SKM-1 (cell line): ENCODE results near the gene DSP.

Source experiments
- DNase-seq: peaks from one replicate; lab custom pipeline; 2025; ENCODE audit not compliant: unreplicated experiment; lab: John Stamatoyannopoulos, UW

DSP gene, protein sequence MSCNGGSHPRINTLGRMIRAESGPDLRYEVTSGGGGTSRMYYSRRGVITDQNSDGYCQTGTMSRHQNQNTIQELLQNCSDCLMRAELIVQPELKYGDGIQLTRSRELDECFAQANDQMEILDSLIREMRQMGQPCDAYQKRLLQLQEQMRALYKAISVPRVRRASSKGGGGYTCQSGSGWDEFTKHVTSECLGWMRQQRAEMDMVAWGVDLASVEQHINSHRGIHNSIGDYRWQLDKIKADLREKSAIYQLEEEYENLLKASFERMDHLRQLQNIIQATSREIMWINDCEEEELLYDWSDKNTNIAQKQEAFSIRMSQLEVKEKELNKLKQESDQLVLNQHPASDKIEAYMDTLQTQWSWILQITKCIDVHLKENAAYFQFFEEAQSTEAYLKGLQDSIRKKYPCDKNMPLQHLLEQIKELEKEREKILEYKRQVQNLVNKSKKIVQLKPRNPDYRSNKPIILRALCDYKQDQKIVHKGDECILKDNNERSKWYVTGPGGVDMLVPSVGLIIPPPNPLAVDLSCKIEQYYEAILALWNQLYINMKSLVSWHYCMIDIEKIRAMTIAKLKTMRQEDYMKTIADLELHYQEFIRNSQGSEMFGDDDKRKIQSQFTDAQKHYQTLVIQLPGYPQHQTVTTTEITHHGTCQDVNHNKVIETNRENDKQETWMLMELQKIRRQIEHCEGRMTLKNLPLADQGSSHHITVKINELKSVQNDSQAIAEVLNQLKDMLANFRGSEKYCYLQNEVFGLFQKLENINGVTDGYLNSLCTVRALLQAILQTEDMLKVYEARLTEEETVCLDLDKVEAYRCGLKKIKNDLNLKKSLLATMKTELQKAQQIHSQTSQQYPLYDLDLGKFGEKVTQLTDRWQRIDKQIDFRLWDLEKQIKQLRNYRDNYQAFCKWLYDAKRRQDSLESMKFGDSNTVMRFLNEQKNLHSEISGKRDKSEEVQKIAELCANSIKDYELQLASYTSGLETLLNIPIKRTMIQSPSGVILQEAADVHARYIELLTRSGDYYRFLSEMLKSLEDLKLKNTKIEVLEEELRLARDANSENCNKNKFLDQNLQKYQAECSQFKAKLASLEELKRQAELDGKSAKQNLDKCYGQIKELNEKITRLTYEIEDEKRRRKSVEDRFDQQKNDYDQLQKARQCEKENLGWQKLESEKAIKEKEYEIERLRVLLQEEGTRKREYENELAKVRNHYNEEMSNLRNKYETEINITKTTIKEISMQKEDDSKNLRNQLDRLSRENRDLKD (N-terminal part only)

DNA sequence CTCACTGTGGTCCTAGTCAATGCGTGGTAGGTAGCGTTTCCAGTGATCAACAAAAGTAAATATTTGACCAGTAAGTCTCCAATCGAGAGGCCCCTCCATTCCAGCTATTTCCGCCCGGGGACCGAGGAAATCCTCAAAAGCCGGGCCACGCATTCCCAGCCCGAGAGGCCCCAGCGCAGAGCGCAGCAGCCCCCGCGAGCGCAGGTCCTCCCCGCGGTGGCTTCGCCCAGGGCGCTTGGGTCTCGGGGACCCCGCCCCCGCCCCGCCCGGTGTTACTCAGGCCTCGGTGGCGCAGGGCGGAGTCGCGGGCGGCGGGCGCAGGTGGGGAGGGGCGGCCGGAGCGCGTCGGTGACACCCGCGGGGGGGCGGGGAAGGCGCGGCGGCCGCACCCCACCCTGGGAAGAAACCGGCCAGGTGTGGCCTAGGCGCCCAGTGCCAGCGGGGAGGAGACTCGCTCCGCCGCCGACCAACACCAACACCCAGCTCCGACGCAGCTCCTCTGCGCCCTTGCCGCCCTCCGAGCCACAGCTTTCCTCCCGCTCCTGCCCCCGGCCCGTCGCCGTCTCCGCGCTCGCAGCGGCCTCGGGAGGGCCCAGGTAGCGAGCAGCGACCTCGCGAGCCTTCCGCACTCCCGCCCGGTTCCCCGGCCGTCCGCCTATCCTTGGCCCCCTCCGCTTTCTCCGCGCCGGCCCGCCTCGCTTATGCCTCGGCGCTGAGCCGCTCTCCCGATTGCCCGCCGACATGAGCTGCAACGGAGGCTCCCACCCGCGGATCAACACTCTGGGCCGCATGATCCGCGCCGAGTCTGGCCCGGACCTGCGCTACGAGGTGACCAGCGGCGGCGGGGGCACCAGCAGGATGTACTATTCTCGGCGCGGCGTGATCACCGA is at the start of gene DSP:
Gene DSP, plus strand, starts transcription at position 497 of the 890 bp plus-strand sequence. Its CDS starts 245 bp downstream, at position 742.
- no peak for DNase-seq

DNA sequence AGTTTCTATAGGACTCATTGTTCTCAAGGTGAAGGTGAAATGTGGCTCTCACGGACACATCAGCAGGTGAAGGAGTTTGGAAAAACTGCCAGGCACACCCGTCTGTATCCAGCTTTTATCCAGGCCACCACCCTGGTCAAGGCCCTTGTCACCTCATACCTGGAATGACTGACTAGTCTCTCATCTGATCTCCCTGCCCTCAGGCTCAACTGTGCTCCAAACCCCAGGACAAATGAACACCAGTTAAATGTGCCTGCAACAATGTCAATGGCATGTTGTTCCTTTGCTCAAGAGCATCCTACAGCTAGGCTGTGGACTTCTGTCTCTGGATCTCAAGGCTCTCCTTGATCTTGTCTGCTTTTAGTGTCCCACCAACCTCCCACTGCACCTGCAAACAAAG is 47.6 kb upstream of the DSP start:
- no peak for DNase-seq

DNA sequence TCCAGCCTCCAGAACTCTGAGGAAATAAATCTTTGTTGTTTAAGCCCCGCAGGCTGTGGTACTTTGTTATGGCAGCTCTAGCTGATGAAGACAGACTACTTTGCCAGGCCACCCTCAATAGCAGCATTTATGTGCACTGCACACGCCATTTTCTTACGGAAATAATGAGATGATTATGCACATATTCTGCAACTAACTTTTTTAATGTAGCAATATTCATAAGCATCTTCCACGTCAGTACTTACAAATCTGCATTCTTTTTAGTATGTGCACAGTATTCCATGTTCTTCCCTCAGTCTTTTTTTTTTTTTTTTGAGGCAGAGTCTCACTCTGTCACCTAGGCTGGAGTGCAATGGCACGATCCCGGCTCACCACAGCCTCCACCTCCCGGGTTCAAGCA is 46.8 kb upstream of the DSP start:
- DNase-seq: no peak

DNA sequence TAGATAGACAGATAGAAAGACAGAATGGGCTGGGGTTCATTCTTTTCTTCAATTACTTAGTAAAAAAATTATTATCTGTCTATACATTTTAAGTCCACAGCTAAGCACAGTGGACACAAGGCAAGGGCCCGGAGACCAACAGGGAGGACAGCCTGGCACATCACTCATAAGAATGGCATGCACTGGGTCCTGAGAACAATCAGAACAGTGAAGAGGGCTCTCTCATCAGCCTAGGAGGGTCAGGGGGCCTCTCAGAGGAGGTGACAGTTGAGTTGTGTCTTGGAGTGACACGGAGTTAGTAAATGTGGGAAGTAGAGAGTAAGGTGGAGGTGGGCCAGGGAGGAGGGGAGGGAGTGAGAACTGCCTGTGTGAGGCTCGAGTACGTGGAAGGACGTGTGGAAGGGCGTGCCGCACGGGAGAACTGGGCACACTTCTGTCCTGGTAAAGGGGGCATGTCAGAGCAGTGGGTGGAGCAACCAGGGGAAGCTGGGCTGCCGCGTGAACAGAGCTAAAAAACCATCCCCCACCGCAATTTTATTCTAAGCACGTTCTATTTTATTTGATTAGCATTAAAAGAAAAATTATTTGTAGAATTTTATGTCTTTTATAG is 45.1 kb upstream of the DSP start:
- DNase-seq: no peak

DNA sequence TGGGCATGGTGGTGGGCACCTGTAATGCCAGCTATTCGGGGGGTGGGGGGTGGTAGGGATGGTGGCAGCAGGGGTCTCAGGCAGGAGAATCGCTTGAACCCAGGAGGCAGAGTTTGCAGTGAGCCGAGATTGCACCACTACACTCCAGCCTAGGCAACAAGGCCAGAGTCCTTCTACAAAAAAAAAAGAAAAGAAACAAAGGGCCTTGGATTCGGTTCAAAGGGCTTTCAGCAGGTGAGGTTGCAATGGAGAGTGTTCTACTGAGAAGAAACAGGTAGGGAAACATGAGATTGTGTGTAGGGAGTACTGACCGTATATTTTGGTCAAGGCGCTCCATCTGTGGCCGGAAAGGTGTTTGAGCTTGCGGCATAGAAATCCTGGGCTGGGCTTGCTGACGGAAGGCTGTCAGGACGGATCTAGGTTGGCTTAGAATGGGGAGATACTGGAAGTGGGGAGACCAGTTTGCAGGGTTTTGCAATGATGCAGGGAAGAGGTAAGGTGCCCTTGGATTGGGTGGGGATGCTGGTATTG is 40.7 kb upstream of the DSP start:
- no peak for DNase-seq

DNA sequence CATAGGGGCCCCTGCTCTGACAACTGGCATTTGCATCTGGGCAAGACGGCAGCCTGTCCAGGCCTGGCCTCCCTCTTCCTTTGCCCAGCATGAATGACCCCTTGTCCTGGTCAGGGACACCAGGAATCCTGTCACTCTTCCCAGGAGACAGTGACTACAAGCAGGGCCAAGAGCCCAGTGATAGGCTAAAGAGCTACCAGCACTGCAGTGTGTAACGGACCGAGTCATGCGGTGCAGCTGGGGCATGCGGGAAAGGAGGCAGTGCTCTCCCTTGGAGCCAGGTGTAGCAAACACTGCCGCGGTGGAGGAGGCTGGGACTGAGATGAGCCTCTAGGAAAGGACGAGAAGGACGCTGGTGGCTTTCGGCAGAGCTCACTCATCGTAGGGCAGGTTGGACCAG is 38.7 kb upstream of the DSP start:
- no peak for DNase-seq

DNA sequence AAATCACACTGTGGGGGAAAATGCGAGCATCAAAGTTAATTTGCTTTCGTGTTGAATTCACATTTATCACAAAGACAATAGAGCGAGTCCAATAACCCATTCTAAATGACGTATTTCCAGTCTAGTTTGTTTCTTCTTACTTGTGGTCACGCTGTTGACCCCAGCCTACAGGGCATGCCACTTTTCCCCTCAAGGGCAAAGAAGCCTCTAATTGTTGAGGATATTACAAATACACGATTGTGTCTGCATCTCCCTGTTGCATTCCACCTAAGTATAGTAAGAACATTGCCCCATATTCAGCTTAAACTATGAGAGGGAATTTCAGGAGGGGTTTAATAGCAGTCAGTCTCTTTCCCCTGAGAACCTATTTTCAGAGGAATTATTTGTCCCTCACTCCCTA is 37.4 kb upstream of the DSP start:
- DNase-seq: no peak

DNA sequence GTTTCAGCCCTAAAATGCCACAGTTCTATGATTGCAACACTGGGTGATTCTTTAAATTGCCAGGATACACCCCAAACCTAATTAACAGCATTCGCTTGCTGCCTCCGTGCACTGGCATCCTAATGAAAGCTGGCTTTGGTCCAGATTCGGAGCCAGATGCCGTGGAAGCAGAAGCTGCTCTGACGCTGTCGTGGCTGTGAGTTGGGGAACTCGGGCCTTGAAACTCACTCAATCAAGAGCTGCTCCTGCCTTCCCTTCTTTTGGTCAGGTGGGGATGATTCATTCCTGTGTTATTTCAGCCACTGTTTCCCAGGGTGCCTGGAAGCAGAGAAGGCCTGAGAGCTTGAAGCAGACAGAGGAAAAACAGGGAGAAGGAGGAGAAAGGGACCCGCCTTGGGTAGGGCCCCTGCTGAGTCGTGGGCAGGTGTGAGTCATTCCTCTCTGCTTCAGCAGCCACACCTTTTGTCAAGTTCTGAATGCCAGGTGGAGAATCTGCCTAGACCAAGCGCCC is 36.2 kb upstream of the DSP start:
- DNase-seq: no peak

DNA sequence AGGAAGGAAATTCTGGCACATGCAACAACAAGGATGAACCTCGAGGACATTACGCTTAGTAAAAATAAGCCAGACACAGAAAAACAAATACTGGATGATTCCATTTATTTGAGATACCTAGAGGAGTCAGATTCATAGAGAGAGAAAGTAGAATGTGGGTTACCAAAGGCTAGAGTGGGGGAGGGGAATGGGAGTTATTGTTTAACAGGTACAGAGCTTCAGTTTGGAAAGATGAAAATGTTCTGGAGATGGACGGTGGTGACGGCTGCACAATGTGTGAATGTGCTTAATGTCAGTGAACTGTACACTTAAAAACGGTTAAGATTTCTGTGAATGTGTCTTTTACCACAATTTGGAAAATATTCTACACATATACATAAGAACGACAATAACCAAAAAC is 33.9 kb upstream of the DSP start:
- no peak for DNase-seq

DNA sequence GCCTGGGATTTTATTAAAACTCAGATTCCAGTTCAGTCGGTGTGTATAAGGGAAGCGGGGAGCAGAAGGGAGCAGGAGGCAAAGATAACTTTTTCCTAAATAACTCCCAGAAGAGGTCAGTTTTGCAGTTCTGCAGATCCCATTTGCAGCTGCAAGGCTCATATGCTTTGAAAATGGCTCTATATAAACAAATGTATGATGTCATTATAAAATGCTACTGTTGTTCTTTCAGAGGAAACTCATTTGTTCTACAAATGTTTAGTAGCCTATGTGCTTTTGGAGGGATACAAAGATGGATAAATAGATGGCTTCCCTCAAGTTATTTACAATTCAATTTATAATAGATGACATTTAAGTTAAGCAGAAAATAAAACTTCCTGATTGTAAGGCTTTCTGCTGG is 29.2 kb upstream of the DSP start:
- DNase-seq: no peak

DNA sequence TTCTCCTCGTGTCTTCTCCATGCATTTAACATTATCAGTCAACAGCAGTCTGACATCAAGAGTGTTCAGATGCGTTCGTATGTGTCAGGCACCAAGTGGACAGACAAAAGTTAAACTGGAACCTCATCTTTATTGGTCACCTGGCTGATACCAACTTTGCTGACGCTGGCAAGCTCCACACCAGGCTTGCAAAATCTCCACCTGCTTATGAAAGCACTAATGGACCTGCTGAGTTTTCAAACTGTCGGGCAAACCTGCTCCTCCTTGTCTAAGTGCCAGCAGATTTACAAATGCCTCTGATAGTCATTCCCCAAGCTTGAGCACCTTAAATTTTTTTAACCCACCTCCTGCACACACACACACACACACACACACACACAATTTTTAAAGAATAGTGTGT is 27.9 kb upstream of the DSP start:
- no peak for DNase-seq

DNA sequence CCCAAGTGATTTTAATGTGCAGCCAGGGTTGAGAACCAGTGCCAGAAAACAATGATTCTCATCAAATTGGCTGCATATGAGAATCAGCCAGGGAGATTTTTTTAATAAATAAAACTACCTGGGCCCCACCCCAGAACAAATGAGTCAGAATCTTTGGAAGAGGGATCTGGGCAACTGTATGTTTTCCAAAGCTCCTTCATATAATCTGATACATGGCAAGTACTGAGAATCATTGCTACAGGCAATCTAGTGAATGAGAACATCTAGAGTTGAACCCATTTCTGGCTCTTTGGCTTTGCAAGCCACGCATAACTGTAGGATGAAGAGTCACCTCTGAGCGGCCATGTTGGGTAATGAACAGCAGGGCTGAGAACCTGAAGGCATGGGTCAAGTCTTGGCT is 26.1 kb upstream of the DSP start:
- no peak for DNase-seq

DNA sequence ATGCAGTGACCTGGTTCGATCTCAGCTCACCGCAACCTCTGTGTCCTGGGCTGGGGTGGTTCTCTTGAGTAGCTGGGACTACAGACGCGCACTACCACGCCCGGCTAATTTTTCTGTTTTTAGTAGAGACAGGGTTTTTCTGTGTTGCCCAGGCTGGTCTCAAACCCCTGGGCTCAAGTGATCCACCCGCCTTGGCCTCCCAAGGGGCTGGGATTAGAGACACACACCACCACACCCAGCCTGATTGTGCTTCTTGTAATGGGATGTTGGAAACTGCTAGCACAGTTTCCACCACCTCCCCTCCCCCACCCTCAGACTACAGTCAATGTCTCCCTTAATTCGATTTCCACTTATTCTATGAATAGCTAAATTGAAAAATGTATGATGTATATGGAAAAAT is 22.6 kb upstream of the DSP start:
- no peak for DNase-seq

DNA sequence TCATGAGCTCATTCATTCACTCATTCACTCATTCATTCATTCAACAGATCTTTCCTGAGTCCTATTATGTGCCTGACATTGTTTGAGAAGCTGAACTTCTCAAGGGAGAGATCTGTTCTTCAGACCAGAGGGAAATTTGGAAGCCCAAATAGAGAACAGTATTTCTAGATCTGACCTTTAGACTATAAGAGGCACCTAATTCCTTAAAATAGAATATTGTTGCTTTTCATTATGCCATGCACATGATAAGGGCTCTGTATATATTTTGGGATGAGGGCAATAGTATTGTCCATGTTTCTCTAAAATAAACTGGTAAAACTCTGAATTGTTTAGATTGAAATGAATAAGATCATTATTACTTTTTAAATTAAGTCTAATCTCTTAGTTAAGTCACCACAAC is 18.6 kb upstream of the DSP start:
- no peak for DNase-seq

DNA sequence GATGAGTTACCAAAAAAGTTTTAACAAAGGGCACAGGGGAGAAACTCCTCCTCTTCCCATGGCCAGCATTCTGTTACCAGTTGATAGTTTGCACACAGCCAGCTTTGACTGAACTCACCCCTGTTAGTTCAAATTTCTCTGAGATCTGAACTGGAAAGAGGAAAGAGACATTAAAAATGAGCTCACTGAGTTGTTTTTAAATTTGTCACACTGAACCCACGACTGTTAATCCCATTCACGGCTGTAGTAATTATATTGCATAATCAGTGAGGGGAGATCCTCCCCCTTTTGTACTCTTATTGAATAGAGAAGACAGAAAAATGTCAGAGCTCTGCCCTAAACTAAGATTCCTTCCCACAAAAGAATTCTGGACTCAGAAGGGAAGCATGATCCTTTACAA is 17.5 kb upstream of the DSP start:
- no peak for DNase-seq

DNA sequence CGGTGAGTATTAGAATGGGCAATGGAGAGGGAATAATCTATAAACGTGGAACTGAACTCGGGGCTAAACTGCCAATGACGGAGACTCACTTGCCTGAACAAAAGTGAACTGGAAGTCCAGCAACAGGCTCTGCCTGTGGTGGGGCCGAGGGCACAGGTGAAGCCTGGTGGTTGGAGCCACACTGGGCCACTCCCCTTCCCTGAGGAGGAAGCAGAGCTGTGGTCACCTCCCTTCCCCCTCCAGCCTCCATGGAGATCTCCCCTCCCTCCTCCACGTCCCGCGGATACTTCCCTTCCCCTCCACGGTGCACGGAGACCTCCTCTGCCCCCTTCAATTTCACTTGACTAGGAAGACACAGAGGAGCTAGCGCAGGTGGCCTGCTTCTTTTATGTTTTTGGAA is 14.7 kb upstream of the DSP start:
- DNase-seq: no peak

DNA sequence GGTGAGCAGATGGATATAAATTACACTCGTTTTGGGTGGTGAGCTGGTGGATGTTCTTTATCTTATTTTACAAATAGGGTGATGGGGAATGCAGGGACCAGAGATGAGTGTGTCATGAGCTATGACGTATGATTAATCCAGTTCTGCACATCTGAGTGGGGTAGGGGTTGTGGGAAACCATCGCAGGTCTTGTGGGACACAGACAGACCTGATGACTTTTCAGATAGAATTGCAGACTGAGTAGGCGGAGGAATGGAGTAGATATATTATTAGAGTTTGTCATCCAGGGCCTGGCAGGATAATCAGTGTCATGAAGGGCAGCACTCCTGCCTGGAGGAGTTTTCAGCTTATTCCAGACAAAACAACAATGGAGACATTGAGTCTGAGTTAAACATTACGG is 12.9 kb upstream of the DSP start:
- no peak for DNase-seq

DNA sequence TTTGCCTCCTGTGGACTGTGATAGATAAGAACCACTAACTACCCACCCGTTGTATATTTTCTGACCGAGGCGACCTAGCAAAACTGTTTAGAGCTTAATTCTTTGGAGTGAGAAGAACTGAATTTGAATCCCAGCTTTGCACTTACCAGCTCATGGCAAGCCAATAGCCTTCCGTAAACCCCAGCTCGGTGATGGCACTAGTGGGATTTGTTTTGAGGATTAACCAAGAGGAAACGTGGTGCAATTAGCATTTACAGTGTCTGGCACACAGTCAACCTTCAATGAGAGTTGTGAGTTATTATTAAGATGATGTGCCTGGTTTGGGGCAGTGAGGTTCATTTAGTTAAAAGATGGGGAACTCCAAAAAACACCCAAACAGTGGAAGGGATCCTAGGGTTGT is 12.3 kb upstream of the DSP start:
- DNase-seq: no peak

DNA sequence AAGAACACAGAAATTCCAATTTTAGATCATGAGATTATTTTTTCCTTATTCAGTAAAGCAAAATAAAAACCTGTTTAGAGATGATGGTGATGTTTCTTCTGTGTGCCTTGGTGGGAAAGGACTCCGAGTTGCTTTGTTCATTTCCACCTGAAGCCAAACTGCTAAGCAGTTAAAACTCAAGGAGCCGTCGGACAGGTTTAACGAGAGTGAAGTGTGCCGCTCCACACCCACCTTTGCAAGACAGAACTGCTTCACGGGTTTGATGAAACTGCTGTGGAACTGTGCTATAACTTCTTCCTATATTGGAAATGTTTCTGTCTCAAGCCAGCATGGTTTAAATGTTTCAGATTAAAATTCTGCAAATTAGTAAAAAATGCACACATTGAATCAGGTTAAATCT is 9.2 kb upstream of the DSP start:
- no peak for DNase-seq

DNA sequence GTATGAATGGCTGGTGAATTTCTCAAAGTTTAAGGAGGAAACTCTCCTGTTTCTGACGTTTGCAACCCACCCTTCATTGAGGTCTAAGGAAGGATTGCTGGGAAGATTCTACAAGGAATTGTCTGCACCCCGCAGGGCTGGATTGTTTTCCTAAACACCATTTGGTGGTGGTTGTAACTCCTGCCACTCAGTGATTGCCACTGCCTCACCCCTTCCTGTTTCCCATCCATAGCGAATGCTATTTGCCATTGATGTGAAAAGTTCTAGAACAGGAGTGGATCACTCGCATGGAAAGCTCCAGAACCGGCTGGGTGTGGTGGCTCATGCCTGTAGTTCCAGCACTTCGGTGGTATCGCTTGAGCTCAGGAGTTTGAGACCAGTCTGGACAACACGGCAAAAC is 8.7 kb upstream of the DSP start:
- no peak for DNase-seq
